ENCODE data around the gene SLC44A1.

The SLC44A1 gene

GRCh38 chr9:105457560-105458294, 213.3 kb downstream of the SLC44A1 start:
- H3K27me3 ChIP-seq (ENCODE audit: control insufficient read depth, insufficient read depth, low read length): no peaks in the 10 kb centered on the region
- no peaks in the 10 kb centered on the region for H3K4me1 ChIP-seq (ENCODE audit: control insufficient read depth, insufficient read depth, low read length)
- H3K36me3 ChIP-seq (ENCODE audit: insufficient read depth, low read length): peaks cover 10% of the 10 kb centered on the region
- no peak overlapping the region for H3K4me2 ChIP-seq (ENCODE audit: low read length)
- no peak overlapping the region for H3K9ac ChIP-seq (ENCODE audit: low read depth, low read length)
- H3K9me3 ChIP-seq (replicated peaks; ENCODE audit: low read length): peaks cover 7% of the 10 kb centered on the region
- no peak overlapping the region for H3K4me3 ChIP-seq (ENCODE audit: low read length)

GRCh38 chr9:105458404-105458803, 214.0 kb downstream of the SLC44A1 start:
- Histone ChIP-seq H3K9ac (ENCODE audit: low read depth, low read length) (no peak overlapping the region), H3K4me1 (ENCODE audit: control insufficient read depth, insufficient read depth, low read length) (no peaks in the 10 kb centered on the region), H3K4me2 (ENCODE audit: low read length) (no peak overlapping the region), H3K27me3 (ENCODE audit: control insufficient read depth, insufficient read depth, low read length) (no peaks in the 10 kb centered on the region), H3K36me3 (ENCODE audit: insufficient read depth, low read length) (peaks cover 10% of the 10 kb centered on the region), H3K4me3 (ENCODE audit: low read length) (no peak overlapping the region), H3K9me3 (replicated peaks; ENCODE audit: low read length) (peaks cover 7% of the 10 kb centered on the region)

- peaks cover 10% of the 10 kb centered on the region for H3K36me3 ChIP-seq (ENCODE audit: insufficient read depth, low read length)
- H3K4me3 ChIP-seq (ENCODE audit: low read length): no peak overlapping the region
- H3K27me3 ChIP-seq (ENCODE audit: control insufficient read depth, insufficient read depth, low read length): no peaks in the 10 kb centered on the region
- H3K9me3 ChIP-seq (replicated peaks; ENCODE audit: low read length): peaks cover 7% of the 10 kb centered on the region
- H3K4me1 ChIP-seq (ENCODE audit: control insufficient read depth, insufficient read depth, low read length): no peaks in the 10 kb centered on the region
- H3K9ac ChIP-seq (ENCODE audit: low read depth, low read length): no peak overlapping the region
- no peak overlapping the region for H3K4me2 ChIP-seq (ENCODE audit: low read length)
These were observed 214.9 kb downstream of the SLC44A1 start for GRCh38 chr9:105459336-105459735.

GRCh38 chr9:105466898-105467455, 222.5 kb downstream of the SLC44A1 start:
- Histone ChIP-seq H3K4me2 (ENCODE audit: low read length) (no peak overlapping the region), H3K4me1 (ENCODE audit: control insufficient read depth, insufficient read depth, low read length) (no peaks in the 10 kb centered on the region), H3K36me3 (ENCODE audit: insufficient read depth, low read length) (peaks cover 40% of the 10 kb centered on the region), H3K9me3 (replicated peaks; ENCODE audit: low read length) (no peaks in the 10 kb centered on the region), H3K27me3 (ENCODE audit: control insufficient read depth, insufficient read depth, low read length) (no peaks in the 10 kb centered on the region), H3K4me3 (ENCODE audit: low read length) (no peak overlapping the region), H3K9ac (ENCODE audit: low read depth, low read length) (no peak overlapping the region)

- Histone ChIP-seq H3K9ac (ENCODE audit: low read depth, low read length) (no peak overlapping the region), H3K4me3 (ENCODE audit: low read length) (no peak overlapping the region), H3K9me3 (replicated peaks; ENCODE audit: low read length) (no peaks in the 10 kb centered on the region), H3K4me1 (ENCODE audit: control insufficient read depth, insufficient read depth, low read length) (no peaks in the 10 kb centered on the region), H3K4me2 (ENCODE audit: low read length) (no peak overlapping the region), H3K36me3 (ENCODE audit: insufficient read depth, low read length) (peaks cover 40% of the 10 kb centered on the region), H3K27me3 (ENCODE audit: control insufficient read depth, insufficient read depth, low read length) (no peaks in the 10 kb centered on the region)
These were observed 224.4 kb downstream of the SLC44A1 start for GRCh38 chr9:105468875-105469274.

- Histone ChIP-seq H3K9ac (ENCODE audit: low read depth, low read length) (no peak overlapping the region), H3K27me3 (ENCODE audit: control insufficient read depth, insufficient read depth, low read length) (no peaks in the 10 kb centered on the region), H3K4me1 (ENCODE audit: control insufficient read depth, insufficient read depth, low read length) (peaks cover 4% of the 10 kb centered on the region), H3K9me3 (replicated peaks; ENCODE audit: low read length) (no peaks in the 10 kb centered on the region), H3K4me3 (ENCODE audit: low read length) (no peak overlapping the region), H3K36me3 (ENCODE audit: insufficient read depth, low read length) (peaks cover 18% of the 10 kb centered on the region), H3K4me2 (ENCODE audit: low read length) (no peak overlapping the region)
These were observed 228.8 kb downstream of the SLC44A1 start for GRCh38 chr9:105473221-105473620.

GRCh38 chr9:105475302-105475701, 230.9 kb downstream of the SLC44A1 start:
- no peaks in the 10 kb centered on the region for H3K27me3 ChIP-seq (ENCODE audit: control insufficient read depth, insufficient read depth, low read length)
- peaks cover 4% of the 10 kb centered on the region for H3K4me1 ChIP-seq (ENCODE audit: control insufficient read depth, insufficient read depth, low read length)
- H3K36me3 ChIP-seq (ENCODE audit: insufficient read depth, low read length): peaks cover 5% of the 10 kb centered on the region
- H3K9ac ChIP-seq (ENCODE audit: low read depth, low read length): no peak overlapping the region
- no peak overlapping the region for H3K4me2 ChIP-seq (ENCODE audit: low read length)
- no peaks in the 10 kb centered on the region for H3K9me3 ChIP-seq (replicated peaks; ENCODE audit: low read length)
- no peak overlapping the region for H3K4me3 ChIP-seq (ENCODE audit: low read length)

GRCh38 chr9:105479846-105480245, 235.4 kb downstream of the SLC44A1 start:
- Histone ChIP-seq H3K4me3 (ENCODE audit: low read length) (no peak overlapping the region), H3K4me1 (ENCODE audit: control insufficient read depth, insufficient read depth, low read length) (peaks cover 4% of the 10 kb centered on the region), H3K36me3 (ENCODE audit: insufficient read depth, low read length) (peaks cover under 1% of the 10 kb centered on the region), H3K4me2 (ENCODE audit: low read length) (no peak overlapping the region), H3K27me3 (ENCODE audit: control insufficient read depth, insufficient read depth, low read length) (no peaks in the 10 kb centered on the region), H3K9me3 (replicated peaks; ENCODE audit: low read length) (no peaks in the 10 kb centered on the region), H3K9ac (ENCODE audit: low read depth, low read length) (no peak overlapping the region)

- Histone ChIP-seq H3K36me3 (ENCODE audit: insufficient read depth, low read length) (peaks cover 7% of the 10 kb centered on the region), H3K9me3 (replicated peaks; ENCODE audit: low read length) (no peaks in the 10 kb centered on the region), H3K4me3 (ENCODE audit: low read length) (no peak overlapping the region), H3K4me2 (ENCODE audit: low read length) (no peak overlapping the region), H3K27me3 (ENCODE audit: control insufficient read depth, insufficient read depth, low read length) (no peaks in the 10 kb centered on the region), H3K4me1 (ENCODE audit: control insufficient read depth, insufficient read depth, low read length) (no peaks in the 10 kb centered on the region), H3K9ac (ENCODE audit: low read depth, low read length) (no peak overlapping the region)
These were observed 239.2 kb downstream of the SLC44A1 start for GRCh38 chr9:105483618-105484017.

- Histone ChIP-seq H3K9me3 (replicated peaks; ENCODE audit: low read length) (no peaks in the 10 kb centered on the region), H3K4me1 (ENCODE audit: control insufficient read depth, insufficient read depth, low read length) (no peaks in the 10 kb centered on the region), H3K36me3 (ENCODE audit: insufficient read depth, low read length) (peaks cover 7% of the 10 kb centered on the region), H3K4me3 (ENCODE audit: low read length) (no peak overlapping the region), H3K9ac (ENCODE audit: low read depth, low read length) (no peak overlapping the region), H3K27me3 (ENCODE audit: control insufficient read depth, insufficient read depth, low read length) (no peaks in the 10 kb centered on the region), H3K4me2 (ENCODE audit: low read length) (no peak overlapping the region)
These were observed 239.8 kb downstream of the SLC44A1 start for GRCh38 chr9:105484226-105484625.

GRCh38 chr9:105485131-105485530, 240.7 kb downstream of the SLC44A1 start:
- Histone ChIP-seq H3K4me2 (ENCODE audit: low read length) (no peak overlapping the region), H3K4me1 (ENCODE audit: control insufficient read depth, insufficient read depth, low read length) (no peaks in the 10 kb centered on the region), H3K36me3 (ENCODE audit: insufficient read depth, low read length) (peaks cover 7% of the 10 kb centered on the region), H3K9me3 (replicated peaks; ENCODE audit: low read length) (no peaks in the 10 kb centered on the region), H3K4me3 (ENCODE audit: low read length) (no peak overlapping the region), H3K27me3 (ENCODE audit: control insufficient read depth, insufficient read depth, low read length) (no peaks in the 10 kb centered on the region), H3K9ac (ENCODE audit: low read depth, low read length) (no peak overlapping the region)

Data from skeletal muscle satellite cell (primary cell).